ENCODE measurements around the gene TRIM62.

Gene TRIM62

GRCh38 chr1:33169290-33170055 is 12.4 kb downstream of the TRIM62 start:
- DNase-seq (ENCODE audit: low read depth): no peak
- no peak for TF ChIP-seq CTCF (IDR thresholded peaks at IDR 0.05; ENCODE audit: low read depth, low read length, missing control alignments)
- no peak overlapping the region for H3K4me3 ChIP-seq (ENCODE audit: low read depth, low read length)
- in situ Hi-C loops (cut with HindIII; ENCODE audit: low sequenced_read_pairs): no loop called here

- in situ Hi-C loops (cut with HindIII; ENCODE audit: low sequenced_read_pairs): no loop called here
- no peak for DNase-seq (ENCODE audit: low read depth)
- peak; percentile 26 for TF ChIP-seq CTCF (IDR thresholded peaks at IDR 0.05; ENCODE audit: low read depth, low read length, missing control alignments)
- no peak overlapping the region for H3K4me3 ChIP-seq (ENCODE audit: low read depth, low read length)
Observed at GRCh38 chr1:33168556-33169289, 13.1 kb downstream of the TRIM62 start.

GRCh38 chr1:33167650-33168447 is 14.0 kb downstream of the TRIM62 start:
- H3K4me3 ChIP-seq (ENCODE audit: low read depth, low read length): no peak overlapping the region
- no peak for DNase-seq (ENCODE audit: low read depth)
- no peak for TF ChIP-seq CTCF (IDR thresholded peaks at IDR 0.05; ENCODE audit: low read depth, low read length, missing control alignments)
- in situ Hi-C loops (cut with HindIII; ENCODE audit: low sequenced_read_pairs): no loop called here

GRCh38 chr1:33165809-33166208 is 16.0 kb downstream of the TRIM62 start:
- TF ChIP-seq CTCF (IDR thresholded peaks at IDR 0.05; ENCODE audit: low read depth, low read length, missing control alignments): no peak
- no peak for DNase-seq (ENCODE audit: low read depth)
- H3K4me3 ChIP-seq (ENCODE audit: low read depth, low read length): no peak overlapping the region
- in situ Hi-C loops (cut with HindIII; ENCODE audit: low sequenced_read_pairs): no loop called here

GRCh38 chr1:33165209-33165608 is 16.6 kb downstream of the TRIM62 start:
- no peak for DNase-seq (ENCODE audit: low read depth)
- TF ChIP-seq CTCF (IDR thresholded peaks at IDR 0.05; ENCODE audit: low read depth, low read length, missing control alignments): no peak
- in situ Hi-C loops (cut with HindIII; ENCODE audit: low sequenced_read_pairs): no loop called here
- H3K4me3 ChIP-seq (ENCODE audit: low read depth, low read length): no peak overlapping the region

Data from astrocyte of the cerebellum (primary cell).